Glutamatergic neuron (in vitro differentiated cells): ENCODE data around the gene SKIL. TPM values are rescaled to one million over a fixed set of nuclear protein-coding genes. Genes with fewer than 3 reads are reported as not detected.

ENCODE experiments used
- DNase-seq: peaks from one replicate; pipeline ENCODE4 v3.0.0; 2022
- H3K27ac Mint-ChIP-seq: one replicate; pipeline ENCODE4 v1.8.0; 2020; ENCODE audit warnings: mild to moderate bottlenecking, mixed read lengths, inconsistent platforms; ENCODE audit not compliant: unreplicated experiment
- H3K27me3 Mint-ChIP-seq: one replicate; pipeline ENCODE4 v1.8.0; 2020; ENCODE audit warnings: mild to moderate bottlenecking, moderate library complexity, mixed read lengths, inconsistent platforms; ENCODE audit not compliant: unreplicated experiment
- H3K36me3 Mint-ChIP-seq: one replicate; pipeline ENCODE4 v1.8.0; 2020; ENCODE audit warnings: mild to moderate bottlenecking, mixed read lengths, inconsistent platforms; ENCODE audit not compliant: unreplicated experiment
- H3K4me1 Mint-ChIP-seq: one replicate; pipeline ENCODE4 v1.8.0; 2020; ENCODE audit warnings: mild to moderate bottlenecking, low read depth, mixed read lengths, inconsistent platforms; ENCODE audit not compliant: unreplicated experiment
- H3K4me3 Mint-ChIP-seq: one replicate; pipeline ENCODE4 v1.8.0; 2020; ENCODE audit warnings: mild to moderate bottlenecking, mixed read lengths, inconsistent platforms; ENCODE audit not compliant: unreplicated experiment
- H3K9me3 Mint-ChIP-seq: one replicate; pipeline ENCODE4 v1.8.0; 2020; ENCODE audit warnings: mild to moderate bottlenecking, moderate library complexity, mixed read lengths, inconsistent platforms; ENCODE audit not compliant: unreplicated experiment
- CTCF ChIP-seq: fragments of 200-600 bp; sonication (generic); IDR thresholded peaks from one replicate; pipeline ENCODE4 v1.5.0; 2021; ENCODE audit not compliant: partially characterized antibody, unreplicated experiment
- total RNA-seq: library from RNA; stranded (reverse); fragmentation: NEBNext Ultra II Directional; extraction: Animal tissue kit (Norgen Biotek cat#: 25700); gene quantifications from one replicate; pipeline ENCODE4 v1.2.1, GENCODE V29; 2021; ENCODE audit not compliant: unreplicated experiment

The SKIL gene
- total RNA-seq, 1 donor from 2014 or later = 52.3 TPM

- Mint-ChIP-seq H3K27ac (no peak overlapping the region), H3K9me3 (peaks cover 2% of the 10 kb centered on the region), H3K36me3 (no peaks in the 10 kb centered on the region), H3K27me3 (no peaks in the 10 kb centered on the region), H3K4me3 (no peak overlapping the region), H3K4me1 (no peaks in the 10 kb centered on the region)
- DNase-seq = no peak
- peak; percentile 55 for TF ChIP-seq CTCF
These were observed 73.5 kb downstream of the SKIL start for GRCh38 chr3:170431054-170431453.

DNA sequence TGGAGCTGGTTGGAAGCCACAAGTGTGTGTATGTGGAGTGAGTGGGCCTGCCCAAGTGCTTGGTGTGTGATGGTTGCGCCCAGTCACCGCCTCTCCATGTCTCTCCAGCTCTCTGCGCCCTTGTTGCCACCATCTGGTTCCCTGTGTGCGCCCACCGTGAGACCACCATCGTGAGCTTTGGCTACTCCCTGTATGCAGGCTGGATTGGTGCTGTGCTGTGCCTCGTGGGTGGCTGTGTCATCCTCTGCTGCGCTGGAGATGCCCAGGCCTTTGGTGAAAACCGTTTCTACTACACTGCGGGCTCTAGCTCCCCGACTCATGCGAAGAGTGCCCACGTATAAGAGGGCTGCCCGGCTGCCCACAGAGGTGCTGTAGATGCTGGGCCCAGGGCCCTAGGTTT lies 74.9 kb downstream of the SKIL start:
- DNase-seq = no peak
- Mint-ChIP-seq H3K36me3 (no peaks in the 10 kb centered on the region), H3K9me3 (peaks cover 2% of the 10 kb centered on the region), H3K4me3 (no peak overlapping the region), H3K4me1 (no peaks in the 10 kb centered on the region), H3K27me3 (no peaks in the 10 kb centered on the region), H3K27ac (no peak overlapping the region)
- no peak for TF ChIP-seq CTCF

GRCh38 chr3:170436697-170437096 lies 79.2 kb downstream of the SKIL start:
- Mint-ChIP-seq H3K4me3 (no peak overlapping the region), H3K27me3 (no peaks in the 10 kb centered on the region), H3K36me3 (no peaks in the 10 kb centered on the region), H3K4me1 (no peaks in the 10 kb centered on the region), H3K9me3 (no peaks in the 10 kb centered on the region), H3K27ac (no peak overlapping the region)
- DNase-seq = no peak
- TF ChIP-seq CTCF = no peak

GRCh38 chr3:170437176-170437575 lies 79.7 kb downstream of the SKIL start:
- no peaks in the 10 kb centered on the region for H3K9me3 Mint-ChIP-seq
- H3K36me3 Mint-ChIP-seq = no peaks in the 10 kb centered on the region
- no peak for TF ChIP-seq CTCF
- no peaks in the 10 kb centered on the region for H3K27me3 Mint-ChIP-seq
- H3K27ac Mint-ChIP-seq = no peak overlapping the region
- no peak overlapping the region for H3K4me3 Mint-ChIP-seq
- no peaks in the 10 kb centered on the region for H3K4me1 Mint-ChIP-seq
- DNase-seq = no peak

- DNase-seq = no peak
- H3K27ac Mint-ChIP-seq = no peak overlapping the region
- no peaks in the 10 kb centered on the region for H3K9me3 Mint-ChIP-seq
- H3K4me3 Mint-ChIP-seq = no peak overlapping the region
- TF ChIP-seq CTCF = no peak
- no peaks in the 10 kb centered on the region for H3K27me3 Mint-ChIP-seq
- no peaks in the 10 kb centered on the region for H3K4me1 Mint-ChIP-seq
- no peaks in the 10 kb centered on the region for H3K36me3 Mint-ChIP-seq
These were observed 80.3 kb downstream of the SKIL start for GRCh38 chr3:170437696-170438407.
